ENCODE data around the gene TBX20. TPM values are rescaled to one million over a fixed set of nuclear protein-coding genes. Genes with fewer than 3 reads are reported as not detected.

TBX20 gene
- polyA plus RNA-seq, 3 donors: not detected

DNA sequence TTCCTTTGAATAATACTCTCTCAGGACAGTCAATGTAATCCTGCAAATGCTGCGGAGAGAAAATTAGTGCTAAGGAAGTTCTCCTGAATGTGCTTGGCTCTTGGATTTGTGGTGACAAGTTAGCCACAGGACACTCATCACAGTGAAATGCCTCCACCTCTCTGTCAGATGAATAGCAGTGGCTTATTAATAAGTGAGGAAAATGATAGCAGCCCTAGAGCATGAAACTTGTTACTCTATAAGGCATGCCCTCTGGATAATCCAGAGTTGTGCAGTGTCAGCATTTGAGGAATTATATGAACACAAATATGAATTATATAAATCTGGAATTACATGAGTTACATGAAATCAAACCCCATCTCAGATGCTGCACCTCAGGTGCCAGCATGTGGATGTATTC, 23.5 kb upstream of the TBX20 start:
- peaks cover 4 to 11% (median 5%) of the 10 kb centered on the region in 3 donors for H3K27me3 Mint-ChIP-seq (ENCODE audit: low read depth in 3 of 3)
- H3K4me2 ChIP-seq (replicated peaks; ENCODE audit: extremely low read depth, low read length, poor library complexity, severe bottlenecking): no peak overlapping the region
- H3K4me1 Mint-ChIP-seq: no peaks in the 10 kb centered on the region
- DNase-seq: no peak
- no peak overlapping the region for H3K27ac ChIP-seq (ENCODE audit: low read depth in 1 of 2, low read length in 2 of 2)
- H3K4me3 ChIP-seq (replicated peaks in 1 of 3; ENCODE audit: low read depth in 2 of 3, low read length in 3 of 3): no peak overlapping the region
- no peaks in the 10 kb centered on the region for H3K36me3 ChIP-seq (replicated peaks in 1 of 2; ENCODE audit: control insufficient read depth in 1 of 2, insufficient read depth in 2 of 2, low read length in 2 of 2)
- H3K4me3 Mint-ChIP-seq: no peak overlapping the region
- no CpG with 5 or more reads among the region's 1 CpG for WGBS (ENCODE audit: insufficient coverage)
- H3K79me2 ChIP-seq (ENCODE audit: insufficient read depth, low read length): no peaks in the 10 kb centered on the region
- intact Hi-C loops (cut with micrococcal nuclease): no loop called here
- no peak overlapping the region for H3K9ac ChIP-seq (ENCODE audit: insufficient read depth, low read length, poor library complexity, severe bottlenecking)
- no peaks in the 10 kb centered on the region for H4K20me1 ChIP-seq (ENCODE audit: insufficient read depth, low read length)
- H3K9me3 ChIP-seq (replicated peaks in 1 of 2; ENCODE audit: control insufficient read depth in 1 of 2, insufficient read depth in 1 of 2, low read length in 2 of 2): no peaks in the 10 kb centered on the region
- no peaks in the 10 kb centered on the region for H3K36me3 Mint-ChIP-seq
- no peak overlapping the region for H3K27ac Mint-ChIP-seq
- H3K4me1 ChIP-seq (ENCODE audit: control insufficient read depth in 1 of 2, insufficient read depth in 2 of 2, low read length in 2 of 2): no peaks in the 10 kb centered on the region
- TF ChIP-seq, protein P1, sequence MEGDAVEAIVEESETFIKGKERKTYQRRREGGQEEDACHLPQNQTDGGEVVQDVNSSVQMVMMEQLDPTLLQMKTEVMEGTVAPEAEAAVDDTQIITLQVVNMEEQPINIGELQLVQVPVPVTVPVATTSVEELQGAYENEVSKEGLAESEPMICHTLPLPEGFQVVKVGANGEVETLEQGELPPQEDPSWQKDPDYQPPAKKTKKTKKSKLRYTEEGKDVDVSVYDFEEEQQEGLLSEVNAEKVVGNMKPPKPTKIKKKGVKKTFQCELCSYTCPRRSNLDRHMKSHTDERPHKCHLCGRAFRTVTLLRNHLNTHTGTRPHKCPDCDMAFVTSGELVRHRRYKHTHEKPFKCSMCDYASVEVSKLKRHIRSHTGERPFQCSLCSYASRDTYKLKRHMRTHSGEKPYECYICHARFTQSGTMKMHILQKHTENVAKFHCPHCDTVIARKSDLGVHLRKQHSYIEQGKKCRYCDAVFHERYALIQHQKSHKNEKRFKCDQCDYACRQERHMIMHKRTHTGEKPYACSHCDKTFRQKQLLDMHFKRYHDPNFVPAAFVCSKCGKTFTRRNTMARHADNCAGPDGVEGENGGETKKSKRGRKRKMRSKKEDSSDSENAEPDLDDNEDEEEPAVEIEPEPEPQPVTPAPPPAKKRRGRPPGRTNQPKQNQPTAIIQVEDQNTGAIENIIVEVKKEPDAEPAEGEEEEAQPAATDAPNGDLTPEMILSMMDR (IDR thresholded peaks at IDR 0.05): no peak
- no peaks in the 10 kb centered on the region for H3K9me3 Mint-ChIP-seq
- no peak overlapping the region for H2AFZ ChIP-seq (ENCODE audit: insufficient read depth, low read depth, low read length, poor library complexity, severe bottlenecking)
- peaks cover 0 to 4% of the 10 kb centered on the region in 2 donors for H3K27me3 ChIP-seq (ENCODE audit: control insufficient read depth in 2 of 2, insufficient read depth in 2 of 2, low read length in 2 of 2)

DNA sequence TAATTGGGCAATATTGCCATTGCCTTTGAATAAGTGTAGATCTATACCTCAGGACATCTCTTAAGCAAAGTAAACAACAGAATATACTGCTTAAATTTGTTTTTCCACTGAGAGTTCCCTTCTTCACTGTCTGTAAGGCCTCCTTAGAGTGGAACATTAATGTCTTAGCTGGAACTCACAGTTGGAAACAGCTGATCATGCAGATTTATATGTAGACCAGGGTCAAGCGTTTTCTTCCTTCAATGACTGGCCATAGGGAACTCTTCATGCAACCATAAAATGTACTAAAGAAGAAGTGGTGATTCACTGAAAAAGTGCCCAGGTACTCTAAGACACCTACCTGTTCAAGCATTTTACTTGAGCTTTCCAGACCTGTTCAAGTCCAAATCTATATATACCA, 18.3 kb upstream of the TBX20 start:
- intact Hi-C loops (cut with micrococcal nuclease): no loop called here
- no peaks in the 10 kb centered on the region for H4K20me1 ChIP-seq (ENCODE audit: insufficient read depth, low read length)
- Mint-ChIP-seq H3K36me3 (no peaks in the 10 kb centered on the region), H3K9me3 (peaks cover 0 to 2% (median 0%) of the 10 kb centered on the region in 7 donors), H3K4me3 (no peak overlapping the region), H3K27ac (no peak overlapping the region), H3K4me1 (no peaks in the 10 kb centered on the region), H3K27me3 (ENCODE audit: low read depth in 3 of 3) (peaks cover 5 to 17% (median 10%) of the 10 kb centered on the region in 3 donors)
- no CpG with 5 or more reads among the region's 1 CpG for WGBS (ENCODE audit: insufficient coverage)
- no peak overlapping the region for H2AFZ ChIP-seq (ENCODE audit: insufficient read depth, low read depth, low read length, poor library complexity, severe bottlenecking)
- H3K9me3 ChIP-seq (replicated peaks in 1 of 2; ENCODE audit: control insufficient read depth in 1 of 2, insufficient read depth in 1 of 2, low read length in 2 of 2): no peaks in the 10 kb centered on the region
- no peak overlapping the region for H3K9ac ChIP-seq (ENCODE audit: insufficient read depth, low read length, poor library complexity, severe bottlenecking)
- peaks cover 2 to 4% of the 10 kb centered on the region in 2 donors for H3K27me3 ChIP-seq (ENCODE audit: control insufficient read depth in 2 of 2, insufficient read depth in 2 of 2, low read length in 2 of 2)
- no peaks in the 10 kb centered on the region for H3K4me1 ChIP-seq (ENCODE audit: control insufficient read depth in 1 of 2, insufficient read depth in 2 of 2, low read length in 2 of 2)
- no peak overlapping the region for H3K4me3 ChIP-seq (replicated peaks in 1 of 3; ENCODE audit: low read depth in 2 of 3, low read length in 3 of 3)
- DNase-seq: no peak
- H3K27ac ChIP-seq (ENCODE audit: low read depth in 1 of 2, low read length in 2 of 2): no peak overlapping the region
- H3K36me3 ChIP-seq (replicated peaks in 1 of 2; ENCODE audit: control insufficient read depth in 1 of 2, insufficient read depth in 2 of 2, low read length in 2 of 2): no peaks in the 10 kb centered on the region
- H3K79me2 ChIP-seq (ENCODE audit: insufficient read depth, low read length): no peaks in the 10 kb centered on the region
- H3K4me2 ChIP-seq (replicated peaks; ENCODE audit: extremely low read depth, low read length, poor library complexity, severe bottlenecking): no peak overlapping the region
- TF ChIP-seq, protein P1 (IDR thresholded peaks at IDR 0.05): no peak

All from CD14-positive monocyte (primary cell).